NCI-H460 (cell line): ENCODE results near the gene ADNP. TPM values are rescaled to one million over a fixed set of nuclear protein-coding genes. Genes with fewer than 3 reads are reported as not detected.

Experiments
- DNase-seq: peaks from one replicate; pipeline ENCODE4 v3.0.0-alpha.2; 2016; ENCODE audit warnings: low read depth; ENCODE audit errors: extremely low read depth
- total RNA-seq: library from RNA; depleted of rRNA; stranded (reverse); fragments of >200 nt; shearing (Covaris generic); gene quantifications from 2 replicates; pipeline ENCODE4 v1.2.3, GENCODE V29; 2014

Gene ADNP
- total RNA-seq, 1 experiment from 2014 or later, result 28.1 TPM

DNA sequence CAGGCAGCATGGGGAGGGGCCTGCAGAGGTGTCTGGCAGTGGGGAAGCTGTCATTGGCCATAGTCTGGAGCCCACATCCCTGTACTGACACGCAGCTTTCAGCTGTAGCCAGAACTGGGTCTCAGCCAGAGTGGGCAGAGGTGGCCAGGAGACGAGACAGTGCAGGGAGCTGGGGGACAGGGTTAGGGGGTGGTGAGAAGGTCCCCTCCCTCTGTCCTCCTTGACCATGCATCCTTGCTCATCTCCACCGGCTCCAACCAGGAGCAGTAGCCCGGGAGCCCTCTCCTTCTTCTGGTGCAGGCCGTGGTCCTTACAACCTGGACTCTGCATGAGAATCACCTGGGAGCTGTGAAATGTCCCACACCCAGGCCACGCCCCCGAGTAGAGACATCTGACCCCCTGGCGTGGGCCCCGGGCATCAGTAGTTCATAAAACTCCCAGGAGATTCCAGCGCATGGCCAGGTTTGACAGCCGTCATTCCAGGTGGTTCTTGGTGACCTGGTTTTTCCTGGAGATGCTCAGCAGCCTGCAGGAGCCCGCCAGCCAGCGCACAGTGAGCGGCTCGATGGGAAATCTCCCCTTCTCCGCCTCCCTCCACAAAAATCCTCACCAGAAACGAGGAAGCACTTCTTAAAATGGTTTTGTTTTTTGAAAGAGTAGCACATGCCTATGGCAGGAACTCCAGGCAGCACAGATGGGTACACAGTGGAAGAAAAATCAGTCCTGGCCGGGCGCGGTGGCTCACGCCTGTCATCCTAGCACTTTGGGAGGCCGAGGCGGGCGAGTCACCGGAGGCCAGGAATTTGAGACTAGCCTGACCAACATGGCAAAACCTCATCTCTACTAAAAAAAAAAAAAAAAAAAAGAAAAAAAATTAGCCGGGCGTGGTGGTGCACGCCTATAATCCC lies 56.2 kb downstream of the ADNP start:
- no peak for DNase-seq

- no peak for DNase-seq
Observed at GRCh38 chr20:50874111-50874757, 57.0 kb downstream of the ADNP start.

GRCh38 chr20:50873585-50873984 lies 57.7 kb downstream of the ADNP start:
- DNase-seq, result no peak

DNA sequence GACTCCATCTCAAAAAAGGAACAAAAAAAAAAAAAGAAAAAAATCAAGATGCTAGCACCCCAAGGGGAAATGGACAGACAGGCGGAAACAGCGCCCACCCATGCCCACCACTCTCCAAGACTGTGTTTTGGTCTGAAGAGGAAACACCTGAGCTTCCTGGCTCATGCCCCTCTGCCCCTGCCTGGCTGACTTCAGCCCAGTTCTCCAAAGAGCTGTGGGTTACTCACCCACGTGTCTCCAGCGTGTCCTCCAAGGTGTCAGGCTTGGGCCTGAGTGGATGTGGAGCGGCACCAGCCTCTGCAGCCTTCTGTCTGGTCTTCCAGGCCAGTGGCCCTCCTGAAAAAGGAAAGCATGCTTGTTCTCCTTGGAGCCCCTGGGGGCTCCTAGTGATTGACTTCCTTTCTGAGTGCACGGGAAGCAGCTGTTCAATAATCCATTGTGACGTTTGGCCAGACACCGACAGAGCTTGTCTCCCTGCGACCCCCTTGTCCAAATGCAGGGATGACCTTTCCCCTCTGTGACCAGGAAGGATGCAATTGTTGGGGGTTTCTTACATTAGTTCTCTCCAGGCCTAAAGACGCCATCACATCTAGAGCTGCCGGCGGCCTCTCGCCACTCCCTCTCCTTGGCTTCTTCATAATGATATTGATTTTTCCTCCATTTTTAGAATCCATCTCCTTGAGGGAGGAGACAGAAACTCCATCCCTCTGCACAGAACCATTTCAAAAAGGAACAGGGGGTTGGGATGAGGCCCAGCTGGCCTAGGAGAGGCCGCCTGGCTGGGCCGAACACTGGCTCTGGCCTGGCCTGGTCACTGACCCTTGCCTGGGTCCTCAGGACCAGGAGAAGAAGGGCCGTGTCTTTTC lies 58.4 kb downstream of the ADNP start:
- DNase-seq, result no peak

GRCh38 chr20:50870561-50871161 lies 60.6 kb downstream of the ADNP start:
- no peak for DNase-seq

- DNase-seq, result no peak
Observed at GRCh38 chr20:50868509-50869495, 62.4 kb downstream of the ADNP start.

- DNase-seq, result no peak
Observed at GRCh38 chr20:50867805-50868204, 63.4 kb downstream of the ADNP start.

DNA sequence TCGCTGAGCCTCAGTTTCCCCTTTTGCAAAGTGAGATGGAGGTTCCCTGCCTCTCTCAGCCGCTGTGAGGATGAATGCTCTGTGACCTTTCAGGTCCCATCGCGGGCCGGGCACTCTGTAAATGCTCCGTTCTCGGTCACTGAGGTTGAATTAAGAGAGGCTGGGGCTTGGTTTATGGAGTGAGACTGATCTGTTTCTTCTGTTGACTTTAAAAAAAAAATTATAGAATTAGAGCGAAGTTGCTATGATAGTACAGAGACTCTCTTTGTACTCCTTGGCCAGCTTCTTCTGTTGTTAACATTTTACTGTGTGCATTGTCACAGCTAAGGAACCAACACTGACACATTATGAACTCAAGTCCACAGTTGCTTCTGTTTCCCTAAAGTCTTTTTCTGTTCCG lies 64.4 kb downstream of the ADNP start:
- no peak for DNase-seq

DNA sequence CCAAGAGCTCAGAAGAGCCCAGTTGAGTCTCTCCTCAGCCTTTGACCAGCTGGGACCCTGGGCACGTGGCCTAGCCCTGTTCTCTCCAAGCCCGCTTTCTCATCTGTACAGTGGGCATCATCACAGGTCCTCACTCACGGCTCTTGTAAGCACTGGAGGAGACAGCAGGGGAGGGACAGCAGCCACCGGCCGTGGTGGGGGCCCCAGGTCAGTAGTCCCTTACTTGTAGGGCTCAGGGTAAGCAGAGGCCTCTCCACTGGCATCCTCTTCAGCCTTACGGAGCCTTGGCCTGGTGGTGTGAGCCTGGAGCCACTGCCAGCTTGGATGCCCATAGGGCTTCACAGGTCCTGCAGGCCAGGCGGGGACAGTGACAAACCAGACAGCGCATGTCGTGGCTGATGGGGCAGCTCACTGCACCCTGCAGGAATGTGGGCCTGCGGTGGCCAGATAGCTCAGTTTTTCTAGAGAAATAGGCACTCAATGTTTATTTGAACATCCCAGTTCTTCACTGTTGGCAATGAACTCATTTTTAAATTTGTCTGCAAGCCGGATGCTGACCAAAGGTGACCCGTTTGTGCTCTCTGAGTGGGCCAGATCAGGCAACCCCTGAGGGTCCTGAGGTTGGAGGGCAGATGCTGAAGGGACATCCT lies 65.1 kb downstream of the ADNP start:
- no peak for DNase-seq

DNA sequence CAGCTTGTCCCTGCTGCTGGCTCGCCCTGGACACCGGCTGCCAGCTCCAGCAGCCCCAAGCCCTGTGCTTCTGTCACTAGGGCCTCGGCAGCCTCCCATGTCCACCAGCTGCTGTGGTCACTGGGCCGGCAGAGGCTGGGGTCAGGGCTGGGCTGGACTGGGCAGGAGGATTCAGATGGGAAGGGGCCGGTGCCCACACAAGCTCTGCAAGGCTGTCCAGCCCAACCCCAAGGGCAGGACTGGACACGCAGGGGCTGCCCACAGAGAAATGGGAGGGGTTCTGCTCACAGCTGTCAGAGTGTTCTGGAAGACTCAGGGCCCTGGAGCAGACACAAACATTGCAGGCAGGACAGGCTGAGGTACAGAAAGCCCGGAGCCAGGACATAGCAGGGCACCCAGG lies 65.6 kb downstream of the ADNP start:
- no peak for DNase-seq

DNA sequence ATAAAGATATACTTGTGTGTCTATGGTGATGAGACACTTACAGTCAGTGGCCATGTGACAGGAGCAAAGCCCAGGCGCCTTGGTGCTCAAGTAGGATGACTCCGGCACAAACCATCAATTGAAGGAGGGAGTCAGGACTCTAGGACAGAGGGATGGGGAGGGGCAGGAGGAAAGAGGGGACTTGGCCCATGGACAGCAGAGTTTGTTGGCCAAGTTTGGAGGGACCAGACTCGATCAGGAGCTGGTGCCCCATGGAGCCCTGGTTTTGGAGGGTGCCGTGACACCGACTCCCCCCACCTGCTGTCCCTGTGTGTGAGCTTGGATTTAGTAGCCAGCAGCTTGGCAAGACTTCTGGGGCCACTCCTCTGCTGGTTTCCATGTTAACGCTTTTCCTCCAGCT lies 66.1 kb downstream of the ADNP start:
- DNase-seq, result no peak

GRCh38 chr20:50862546-50862945 lies 68.7 kb downstream of the ADNP start:
- DNase-seq, result no peak

GRCh38 chr20:50861012-50861411 lies 70.2 kb downstream of the ADNP start:
- DNase-seq, result no peak

- DNase-seq, result no peak
Observed at GRCh38 chr20:50859161-50859560, 72.1 kb downstream of the ADNP start.

- no peak for DNase-seq
Observed at GRCh38 chr20:50858525-50858924, 72.7 kb downstream of the ADNP start.

GRCh38 chr20:50857348-50857747 lies 73.9 kb downstream of the ADNP start:
- no peak for DNase-seq

GRCh38 chr20:50856475-50857041 lies 74.7 kb downstream of the ADNP start:
- no peak for DNase-seq
